ENCODE results near the gene SERPINA3. TPM values are rescaled to one million over a fixed set of nuclear protein-coding genes. Genes with fewer than 3 reads are reported as not detected.

SERPINA3 gene
- total RNA-seq, 1 donor from 2014 or later = not detected

GRCh38 chr14:94571395-94571794 lies 40.8 kb upstream of the SERPINA3 start:
- H3K36me3 ChIP-seq = no peaks in the 10 kb centered on the region
- no peak overlapping the region for H3K27ac Mint-ChIP-seq
- H3K9me3 ChIP-seq (ENCODE audit: low read depth) = no peaks in the 10 kb centered on the region
- no peaks in the 10 kb centered on the region for H3F3A ChIP-seq (ENCODE audit: low read depth)
- no peak overlapping the region for H3K4me3 ChIP-seq
- no peaks in the 10 kb centered on the region for H3K27me3 ChIP-seq
- H4K20me1 ChIP-seq (ENCODE audit: low read depth) = no peaks in the 10 kb centered on the region
- TF ChIP-seq EZH2 (IDR thresholded peaks at IDR 0.05) (no peak), CTCF (IDR thresholded peaks at IDR 0.05) (no peak), EZH2phosphoT487 (IDR thresholded peaks at IDR 0.05) (no peak)
- no peaks in the 10 kb centered on the region for H3K79me2 ChIP-seq (ENCODE audit: low read depth)
- H3K4me1 Mint-ChIP-seq = peaks cover 20% of the 10 kb centered on the region
- H3K4me1 ChIP-seq = no peaks in the 10 kb centered on the region
- H3K36me3 Mint-ChIP-seq = no peaks in the 10 kb centered on the region
- no peak overlapping the region for H3K9ac ChIP-seq
- no peak overlapping the region for H3K4me2 ChIP-seq
- H3K27ac ChIP-seq = no peak overlapping the region
- H3K27me3 Mint-ChIP-seq (ENCODE audit: insufficient read depth, low read depth) = peaks cover 5% of the 10 kb centered on the region
- no peaks in the 10 kb centered on the region for H3K9me3 Mint-ChIP-seq
- no peak for DNase-seq (ENCODE audit: low spot score)
- no peak overlapping the region for H3K4me3 Mint-ChIP-seq
- no peak overlapping the region for H2AFZ ChIP-seq (replicated peaks)

DNA sequence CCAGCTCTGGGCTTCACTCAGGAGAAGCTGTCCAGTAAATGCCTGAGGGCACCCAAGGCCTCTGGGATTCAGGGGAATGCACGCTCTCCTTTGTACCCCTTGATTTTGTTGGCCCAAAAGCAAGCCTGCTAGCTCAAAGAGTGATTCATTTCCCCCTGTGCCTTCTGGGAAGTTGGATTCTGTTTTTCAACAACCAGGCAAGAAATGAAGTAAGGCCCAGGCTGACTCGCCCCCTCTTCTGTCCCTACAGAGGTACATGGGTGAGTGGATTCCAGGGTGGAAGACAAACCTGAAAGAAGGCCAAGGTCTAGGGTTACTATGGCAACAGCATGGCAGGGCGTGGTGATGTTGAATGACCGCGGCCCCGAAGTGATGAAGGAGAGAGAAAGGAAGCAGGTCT lies 40.2 kb upstream of the SERPINA3 start:
- Histone ChIP-seq H4K20me1 (ENCODE audit: low read depth) (no peaks in the 10 kb centered on the region), H3K4me1 (no peaks in the 10 kb centered on the region), H3K9me3 (ENCODE audit: low read depth) (no peaks in the 10 kb centered on the region), H3K79me2 (ENCODE audit: low read depth) (no peaks in the 10 kb centered on the region), H3K36me3 (no peaks in the 10 kb centered on the region), H3K4me2 (no peak overlapping the region), H3K27ac (no peak overlapping the region), H3F3A (ENCODE audit: low read depth) (no peaks in the 10 kb centered on the region), H2AFZ (replicated peaks) (no peak overlapping the region), H3K27me3 (no peaks in the 10 kb centered on the region), H3K4me3 (no peak overlapping the region), H3K9ac (no peak overlapping the region)
- no peak for DNase-seq (ENCODE audit: low spot score)
- no peaks in the 10 kb centered on the region for H3K36me3 Mint-ChIP-seq
- H3K27ac Mint-ChIP-seq = no peak overlapping the region
- H3K4me3 Mint-ChIP-seq = no peak overlapping the region
- H3K27me3 Mint-ChIP-seq (ENCODE audit: insufficient read depth, low read depth) = peaks cover 5% of the 10 kb centered on the region
- H3K4me1 Mint-ChIP-seq = peaks cover 20% of the 10 kb centered on the region
- H3K9me3 Mint-ChIP-seq = no peaks in the 10 kb centered on the region
- TF ChIP-seq CTCF (IDR thresholded peaks at IDR 0.05) = no peak
- no peak for TF ChIP-seq EZH2 (IDR thresholded peaks at IDR 0.05)
- no peak for TF ChIP-seq EZH2phosphoT487 (IDR thresholded peaks at IDR 0.05)

DNA sequence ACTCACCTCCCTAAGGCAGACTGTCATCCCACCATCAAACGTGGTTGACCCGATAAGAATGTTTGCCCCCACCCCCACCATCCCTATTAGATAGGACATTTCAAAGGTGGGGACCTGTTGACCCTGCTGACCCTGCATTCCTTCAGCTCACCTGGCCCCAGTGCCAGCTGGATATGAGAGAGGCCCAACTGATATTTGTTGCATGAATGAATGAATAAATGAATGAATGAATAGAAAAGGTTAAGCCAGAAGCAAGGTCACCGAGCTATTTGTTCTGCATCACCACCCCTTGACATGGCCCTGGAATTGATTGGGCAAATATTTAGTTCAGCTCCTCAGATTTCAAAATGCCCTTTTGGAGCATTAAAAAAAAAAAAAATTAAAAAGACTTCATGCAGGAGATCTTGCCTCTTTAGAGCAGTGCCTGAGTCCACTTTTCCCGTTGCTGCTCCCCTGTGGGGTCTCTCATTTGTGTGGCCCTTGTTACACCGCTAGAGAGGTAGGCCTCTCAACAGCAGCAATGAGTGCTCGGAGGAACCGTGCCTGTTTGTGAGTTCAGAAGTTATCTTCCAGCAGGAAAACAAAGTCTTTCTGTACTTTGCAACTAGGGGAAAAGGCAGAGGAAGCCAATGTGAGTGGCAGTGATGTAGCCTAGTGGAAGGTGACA lies 39.4 kb upstream of the SERPINA3 start:
- H3K36me3 ChIP-seq = no peaks in the 10 kb centered on the region
- no peaks in the 10 kb centered on the region for H3K9me3 ChIP-seq (ENCODE audit: low read depth)
- Mint-ChIP-seq H3K27me3 (ENCODE audit: insufficient read depth, low read depth) (peaks cover 5% of the 10 kb centered on the region), H3K4me3 (peak overlapping the region; percentile 6), H3K36me3 (no peaks in the 10 kb centered on the region), H3K27ac (peak overlapping the region; percentile 76), H3K4me1 (peaks cover 20% of the 10 kb centered on the region), H3K9me3 (no peaks in the 10 kb centered on the region)
- no peak overlapping the region for H3K9ac ChIP-seq
- no peak for TF ChIP-seq EZH2phosphoT487 (IDR thresholded peaks at IDR 0.05)
- no peak for TF ChIP-seq CTCF (IDR thresholded peaks at IDR 0.05)
- no peak for TF ChIP-seq EZH2 (IDR thresholded peaks at IDR 0.05)
- no peaks in the 10 kb centered on the region for H3F3A ChIP-seq (ENCODE audit: low read depth)
- H3K4me1 ChIP-seq = no peaks in the 10 kb centered on the region
- no peak overlapping the region for H2AFZ ChIP-seq (replicated peaks)
- H3K4me2 ChIP-seq = no peak overlapping the region
- no peaks in the 10 kb centered on the region for H3K79me2 ChIP-seq (ENCODE audit: low read depth)
- no peak overlapping the region for H3K27ac ChIP-seq
- H3K4me3 ChIP-seq = no peak overlapping the region
- H3K27me3 ChIP-seq = no peaks in the 10 kb centered on the region
- DNase-seq (ENCODE audit: low spot score) = no peak
- no peaks in the 10 kb centered on the region for H4K20me1 ChIP-seq (ENCODE audit: low read depth)
